Natural killer cell (primary cell): ENCODE measurements around the gene RNF223. TPM values are rescaled to one million over a fixed set of nuclear protein-coding genes. Genes with fewer than 3 reads are reported as not detected.
A peak's percentile ranks its signal among the peaks of the same experiment; 100 is the strongest.
"Not testable (repeated sequence)": the region's sequence is repeated elsewhere in the genome, so short reads cannot be mapped to it uniquely, and the experiment has no call there.

Source experiments
- ATAC-seq, 3 donors: fragments of 150-1000 bp in 2 of 3; fragments of 200-7000 bp in 1 of 3; cut with Tn5 transposase; 1 replicate in 1 of 3; 2 replicates in 2 of 3; pipeline ENCODE4 v1.10.0; 2021; ENCODE audit warnings: mild to moderate bottlenecking in 2 of 3, moderate library complexity in 2 of 3
- DNase-seq, 2 donors: peaks; one replicate each; pipeline versions ENCODE4 v3.0.0 to v3.0.0-alpha.2; 2013 to 2021; ENCODE audit warnings: mixed read lengths in 1 of 2
- H3K27ac ChIP-seq: one replicate; pipeline ENCODE4 v1.5.1; 2013; ENCODE audit warnings: mild to moderate bottlenecking, low read length
- H3K27me3 ChIP-seq: one replicate; pipeline ENCODE4 v1.6.1; 2013; ENCODE audit warnings: low read length; ENCODE audit not compliant: control insufficient read depth, insufficient read depth
- H3K36me3 ChIP-seq: one replicate; pipeline ENCODE4 v1.6.1; 2013; ENCODE audit warnings: low read length; ENCODE audit not compliant: control insufficient read depth, insufficient read depth
- H3K4me1 ChIP-seq: one replicate; pipeline ENCODE4 v1.6.1; 2013; ENCODE audit warnings: low read length; ENCODE audit not compliant: control insufficient read depth, insufficient read depth
- H3K4me3 ChIP-seq: one replicate; pipeline ENCODE4 v1.5.1; 2013; ENCODE audit warnings: low read length
- H3K9me3 ChIP-seq: one replicate; pipeline ENCODE4 v1.6.1; 2013; ENCODE audit warnings: low read length; ENCODE audit not compliant: control insufficient read depth, insufficient read depth
- H3K27ac Mint-ChIP-seq, 2 donors: one replicate each; pipeline ENCODE4 v1.8.0; 2022; ENCODE audit warnings: mild to moderate bottlenecking in 2 of 2, mixed read lengths in 2 of 2, moderate library complexity in 1 of 2
- H3K27me3 Mint-ChIP-seq, 2 donors: one replicate each; pipeline ENCODE4 v1.8.0; 2022; ENCODE audit warnings: low read depth in 2 of 2, mixed read lengths in 2 of 2
- H3K36me3 Mint-ChIP-seq: one replicate; pipeline ENCODE4 v1.8.0; 2022; ENCODE audit warnings: mixed read lengths
- H3K4me1 Mint-ChIP-seq, 2 donors: one replicate each; pipeline ENCODE4 v1.8.0; 2022; ENCODE audit warnings: mixed read lengths in 2 of 2
- H3K4me3 Mint-ChIP-seq: one replicate; pipeline ENCODE4 v1.8.0; 2022; ENCODE audit warnings: mild to moderate bottlenecking, moderate library complexity, mixed read lengths
- H3K9me3 Mint-ChIP-seq, 2 donors: one replicate each; pipeline ENCODE4 v1.8.0; 2022; ENCODE audit warnings: mixed read lengths in 2 of 2
- CTCF ChIP-seq: fragments of 200-600 bp; IDR thresholded peaks from one replicate; pipeline ENCODE4 v1.8.0; 2022; ENCODE audit warnings: antibody characterized with exemption
- WGBS: methylation state at CpG from one replicate; pipeline ENCODE4 v1.1.7; 2013; ENCODE audit warnings: missing lambda C conversion rate; ENCODE audit not compliant: insufficient coverage; 5-methylcytosine and 5-hydroxymethylcytosine counted together
- intact Hi-C: fragments of 100-400 bp; cut with micrococcal nuclease; formaldehyde crosslinking; loops from one replicate; pipeline ENCODE4 v1.14.2; 2022
- total RNA-seq, 4 donors: library from RNA; stranded (reverse); fragments of 120-200 nt in 1 of 4; gene quantifications; one replicate each; pipeline versions ENCODE4 v1.2.3 to v1.2.4, GENCODE V29; 2013 to 2022

The RNF223 gene
- total RNA-seq, 3 donors from 2014 or later (not counting 1 experiment from before 2014, with no cell fraction given), result not detected

- peak overlapping the region in 1 of 2 donors; percentile 86 for H3K27ac Mint-ChIP-seq
Measured at GRCh38 chr1:1031659-1032235, 42.4 kb downstream of the RNF223 start.

GRCh38 chr1:1030867-1031658 lies 43.0 kb downstream of the RNF223 start:
- intact Hi-C loops, H3K9me3 Mint-ChIP-seq, H3K9me3 ChIP-seq, H3K36me3 Mint-ChIP-seq, H3K4me3 Mint-ChIP-seq, DNase-seq, H3K27ac Mint-ChIP-seq, H3K27ac ChIP-seq, ATAC-seq, H3K36me3 ChIP-seq, H3K4me3 ChIP-seq: not testable (repeated sequence)
- H3K4me1 ChIP-seq, result peaks cover 17% of the 10 kb centered on the region
- Mint-ChIP-seq H3K4me1 (peaks cover 0 to 14% of the 10 kb centered on the region in 2 donors), H3K27me3 (peaks cover 9 to 21% of the 10 kb centered on the region in 2 donors)
- peaks cover 23% of the 10 kb centered on the region for H3K27me3 ChIP-seq
- WGBS, result 66% methylated on average over 7 of the region's 7 CpGs

More at GRCh38 chr1:1031659-1032235, 42.4 kb downstream of the RNF223 start:
- WGBS, result 92% methylated on average over 11 of the region's 11 CpGs
- intact Hi-C loops, result no loop called here
- Histone ChIP-seq H3K9me3 (no peaks in the 10 kb centered on the region), H3K27ac (no peak overlapping the region), H3K4me3 (no peak overlapping the region), H3K27me3 (peaks cover 23% of the 10 kb centered on the region), H3K4me1 (peaks cover 17% of the 10 kb centered on the region), H3K36me3 (no peaks in the 10 kb centered on the region)
- DNase-seq (no peak), ATAC-seq (no peak)
- Mint-ChIP-seq H3K4me1 (peaks cover 0 to 14% of the 10 kb centered on the region in 2 donors), H3K9me3 (no peaks in the 10 kb centered on the region), H3K27me3 (peaks cover 13 to 22% of the 10 kb centered on the region in 2 donors), H3K36me3 (no peaks in the 10 kb centered on the region), H3K4me3 (peak overlapping the region; percentile 54)
- TF ChIP-seq CTCF, result no peak

GRCh38 chr1:1027791-1028190 lies 46.3 kb downstream of the RNF223 start:
- H3K27ac Mint-ChIP-seq, result no peak overlapping the region
- no peak for ATAC-seq
- H3K36me3 Mint-ChIP-seq, result no peaks in the 10 kb centered on the region
- H3K9me3 ChIP-seq, result no peaks in the 10 kb centered on the region
- no peak for DNase-seq
- H3K4me3 Mint-ChIP-seq, result no peak overlapping the region
- peaks cover 10% of the 10 kb centered on the region for H3K27me3 ChIP-seq
- H3K4me1 Mint-ChIP-seq, result peaks cover 0 to 14% of the 10 kb centered on the region in 2 donors
- intact Hi-C loops, result no loop called here
- no peaks in the 10 kb centered on the region for H3K36me3 ChIP-seq
- no peaks in the 10 kb centered on the region for H3K9me3 Mint-ChIP-seq
- no peak overlapping the region for H3K27ac ChIP-seq
- H3K4me3 ChIP-seq, result no peak overlapping the region
- peaks cover 8% of the 10 kb centered on the region for H3K4me1 ChIP-seq
- 90% methylated on average over 17 of the region's 17 CpGs for WGBS
- TF ChIP-seq CTCF, result no peak
- peaks cover 5 to 13% of the 10 kb centered on the region in 2 donors for H3K27me3 Mint-ChIP-seq

GRCh38 chr1:1026599-1027413 lies 47.3 kb downstream of the RNF223 start:
- Mint-ChIP-seq H3K4me3 (no peak overlapping the region), H3K27ac (no peak overlapping the region), H3K9me3 (no peaks in the 10 kb centered on the region), H3K27me3 (peaks cover 0 to 11% of the 10 kb centered on the region in 2 donors), H3K36me3 (no peaks in the 10 kb centered on the region), H3K4me1 (peaks cover 0 to 14% of the 10 kb centered on the region in 2 donors)
- 42% methylated on average over 16 of the region's 21 CpGs for WGBS
- TF ChIP-seq CTCF, result no peak
- no peak overlapping the region for H3K27ac ChIP-seq
- H3K27me3 ChIP-seq, result peaks cover 3% of the 10 kb centered on the region
- H3K4me1 ChIP-seq, result peaks cover 8% of the 10 kb centered on the region
- no peak overlapping the region for H3K4me3 ChIP-seq
- H3K9me3 ChIP-seq, result no peaks in the 10 kb centered on the region
- intact Hi-C loops, result no loop called here
- ATAC-seq (peak in 1 of 3 donors; percentile 21), DNase-seq (no peak)
- no peaks in the 10 kb centered on the region for H3K36me3 ChIP-seq
